Endodermal cell (in vitro differentiated cells): ENCODE data around the gene EFCAB8. TPM values are rescaled to one million over a fixed set of nuclear protein-coding genes. Genes with fewer than 3 reads are reported as not detected.

Experiments
- DNase-seq: peaks from one replicate; pipeline ENCODE4 v3.0.0-alpha.2; 2017
- H3K27ac ChIP-seq: 2 replicates; pipeline ENCODE4 v1.5.1; 2013; ENCODE audit warnings: mild to moderate bottlenecking, low read depth, low read length, moderate library complexity
- H3K27me3 ChIP-seq: 2 replicates; pipeline ENCODE4 v1.6.1; 2013; ENCODE audit warnings: mild to moderate bottlenecking, low read length, moderate library complexity; ENCODE audit not compliant: insufficient read depth, control insufficient read depth, poor library complexity, severe bottlenecking
- H3K36me3 ChIP-seq: 2 replicates; pipeline ENCODE4 v1.7.0; 2013; ENCODE audit warnings: mild to moderate bottlenecking, low read length, moderate library complexity; ENCODE audit not compliant: control insufficient read depth, insufficient read depth
- H3K4me1 ChIP-seq: one replicate; pipeline ENCODE4 v1.7.0; 2013; ENCODE audit warnings: low read length; ENCODE audit not compliant: control insufficient read depth, insufficient read depth
- H3K4me3 ChIP-seq: 2 replicates; pipeline ENCODE4 v1.5.1; 2013; ENCODE audit warnings: mild to moderate bottlenecking, low read length, moderate library complexity
- H3K9ac ChIP-seq: 2 replicates; pipeline ENCODE4 v1.6.1; 2013; ENCODE audit warnings: mild to moderate bottlenecking, low read length, moderate library complexity; ENCODE audit not compliant: poor library complexity, severe bottlenecking; ENCODE audit errors: extremely low read depth
- H3K9me3 ChIP-seq: 2 replicates; pipeline ENCODE4 v1.6.1; 2013; ENCODE audit warnings: mild to moderate bottlenecking, low read length, moderate library complexity; ENCODE audit not compliant: control insufficient read depth
- H3K27ac Mint-ChIP-seq: 2 replicates; pipeline ENCODE4 v1.8.0; 2020; ENCODE audit warnings: mixed read lengths
- H3K27me3 Mint-ChIP-seq: 2 replicates; pipeline ENCODE4 v1.8.0; 2021; ENCODE audit warnings: mild to moderate bottlenecking, mixed read lengths; ENCODE audit not compliant: insufficient read depth
- H3K36me3 Mint-ChIP-seq: 2 replicates; pipeline ENCODE4 v1.8.0; 2020; ENCODE audit warnings: low read depth, mixed read lengths
- H3K4me1 Mint-ChIP-seq: 2 replicates; pipeline ENCODE4 v1.8.0; 2020; ENCODE audit warnings: mixed read lengths
- H3K4me3 Mint-ChIP-seq: 2 replicates; pipeline ENCODE4 v1.8.0; 2020; ENCODE audit warnings: mild to moderate bottlenecking, moderate library complexity, mixed read lengths
- H3K9me3 Mint-ChIP-seq: 2 replicates; pipeline ENCODE4 v1.8.0; 2020; ENCODE audit warnings: mild to moderate bottlenecking, mixed read lengths
- WGBS, 2 experiments: methylation state at CpG; one replicate each; pipeline versions ENCODE4 v1.1.5 to v1.1.7; 2013; ENCODE audit warnings: missing lambda C conversion rate in 2 of 2, mixed read lengths in 1 of 2; ENCODE audit not compliant: insufficient coverage in 1 of 2, insufficient read length in 1 of 2; 5-methylcytosine and 5-hydroxymethylcytosine counted together
- total RNA-seq, 2 donors: library from RNA; stranded (reverse); fragmentation: NEBNext Ultra II Directional in 1 of 2; extraction: Animal tissue kit (Norgen Biotek cat#: 25700) in 1 of 2; gene quantifications; 2 replicates in 1 of 2; 3 replicates in 1 of 2; pipeline ENCODE4 v1.2.1, GENCODE V29; 2021
- TF ChIP-seq, protein P1 (sequence below): fragments of 200-600 bp; sonication (generic); conservative IDR thresholded peaks from 2 replicates; pipeline ENCODE4 v1.5.0; 2021; ENCODE audit warnings: antibody characterized with exemption, mild to moderate bottlenecking

EFCAB8 gene
- total RNA-seq, 2 donors from 2014 or later, result 0.44 to 1.0 TPM

DNA sequence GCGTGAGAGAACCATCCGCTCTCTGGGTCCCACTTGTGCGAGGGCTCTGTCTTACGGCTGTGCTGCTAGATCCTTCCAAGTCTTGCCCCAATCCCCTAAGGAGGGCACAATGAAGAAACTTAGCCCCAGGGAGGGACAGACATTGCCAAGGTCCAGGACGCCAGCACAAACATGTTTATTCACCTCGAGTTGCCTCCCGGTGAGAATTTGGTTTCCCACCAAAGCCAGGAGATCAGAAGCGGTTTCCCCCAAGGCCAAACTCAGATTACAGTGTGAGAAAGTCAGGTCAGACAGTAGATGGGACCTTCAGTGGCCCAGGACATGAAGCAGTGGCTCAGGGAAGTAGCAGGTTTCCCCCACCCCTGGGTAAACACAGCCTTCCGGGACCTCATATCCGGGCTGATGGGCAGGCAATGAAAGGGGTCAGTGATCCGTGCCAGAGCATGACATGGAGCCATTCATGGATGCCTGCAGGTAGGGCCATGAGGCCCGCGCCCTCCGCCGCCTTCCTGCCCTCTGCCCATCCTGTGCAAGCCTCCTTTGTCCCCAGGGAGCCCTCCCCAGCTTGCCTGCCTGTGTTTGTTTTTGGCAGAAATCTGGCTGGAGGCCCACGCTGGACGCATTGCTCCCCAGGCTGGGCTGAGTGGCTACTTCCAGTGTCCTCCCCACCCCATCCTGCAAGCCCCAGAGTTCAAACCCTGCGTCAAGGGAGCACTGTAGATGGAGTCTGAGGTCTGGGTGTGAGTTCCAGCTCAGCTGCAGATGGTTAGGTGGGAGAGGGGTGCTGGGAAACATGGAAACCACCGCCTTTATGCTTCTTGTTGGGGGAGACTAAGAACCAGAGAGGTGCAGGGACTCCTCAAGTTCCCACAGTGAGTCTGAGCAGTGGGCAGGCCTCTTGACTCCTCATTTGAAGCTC lies 150.8 kb downstream of the EFCAB8 start:
- Mint-ChIP-seq H3K4me1 (peaks cover 10% of the 10 kb centered on the region), H3K27me3 (no peaks in the 10 kb centered on the region), H3K9me3 (peaks cover 3% of the 10 kb centered on the region), H3K27ac (no peak overlapping the region), H3K36me3 (no peaks in the 10 kb centered on the region), H3K4me3 (no peak overlapping the region)
- peaks cover 2% of the 10 kb centered on the region for H3K4me1 ChIP-seq
- H3K36me3 ChIP-seq, result no peaks in the 10 kb centered on the region
- no peaks in the 10 kb centered on the region for H3K27me3 ChIP-seq
- no peak overlapping the region for H3K27ac ChIP-seq
- no peak overlapping the region for H3K9ac ChIP-seq
- peaks cover 5% of the 10 kb centered on the region for H3K9me3 ChIP-seq
- TF ChIP-seq, protein P1, sequence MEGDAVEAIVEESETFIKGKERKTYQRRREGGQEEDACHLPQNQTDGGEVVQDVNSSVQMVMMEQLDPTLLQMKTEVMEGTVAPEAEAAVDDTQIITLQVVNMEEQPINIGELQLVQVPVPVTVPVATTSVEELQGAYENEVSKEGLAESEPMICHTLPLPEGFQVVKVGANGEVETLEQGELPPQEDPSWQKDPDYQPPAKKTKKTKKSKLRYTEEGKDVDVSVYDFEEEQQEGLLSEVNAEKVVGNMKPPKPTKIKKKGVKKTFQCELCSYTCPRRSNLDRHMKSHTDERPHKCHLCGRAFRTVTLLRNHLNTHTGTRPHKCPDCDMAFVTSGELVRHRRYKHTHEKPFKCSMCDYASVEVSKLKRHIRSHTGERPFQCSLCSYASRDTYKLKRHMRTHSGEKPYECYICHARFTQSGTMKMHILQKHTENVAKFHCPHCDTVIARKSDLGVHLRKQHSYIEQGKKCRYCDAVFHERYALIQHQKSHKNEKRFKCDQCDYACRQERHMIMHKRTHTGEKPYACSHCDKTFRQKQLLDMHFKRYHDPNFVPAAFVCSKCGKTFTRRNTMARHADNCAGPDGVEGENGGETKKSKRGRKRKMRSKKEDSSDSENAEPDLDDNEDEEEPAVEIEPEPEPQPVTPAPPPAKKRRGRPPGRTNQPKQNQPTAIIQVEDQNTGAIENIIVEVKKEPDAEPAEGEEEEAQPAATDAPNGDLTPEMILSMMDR, result no peak
- H3K4me3 ChIP-seq, result no peak overlapping the region
- DNase-seq, result no peak
- 81 to 89% methylated on average over 14 to 19 of the region's 19 CpGs for WGBS, 2 experiments

DNA sequence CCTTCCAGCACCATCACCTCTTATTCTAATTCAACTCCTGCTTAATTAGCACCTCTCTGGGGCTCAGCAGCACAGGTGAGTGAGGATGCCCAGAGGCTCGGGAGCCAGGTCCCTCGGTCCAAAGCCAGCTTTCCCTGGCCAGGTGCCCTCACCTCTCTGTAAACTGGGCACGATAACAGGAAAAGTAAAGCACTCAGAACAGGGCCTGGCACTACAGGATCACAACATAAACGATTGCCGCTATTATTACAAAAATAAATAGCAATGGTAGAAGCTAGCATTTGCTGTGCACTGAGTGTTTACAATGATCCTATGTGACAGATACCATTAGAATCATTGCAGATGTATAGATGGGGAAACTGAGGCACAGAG lies 151.4 kb downstream of the EFCAB8 start:
- H3K27me3 Mint-ChIP-seq, result peaks cover 6% of the 10 kb centered on the region
- Histone ChIP-seq H3K4me1 (peaks cover 2% of the 10 kb centered on the region), H3K27me3 (no peaks in the 10 kb centered on the region), H3K9me3 (peaks cover 4% of the 10 kb centered on the region), H3K27ac (no peak overlapping the region), H3K36me3 (no peaks in the 10 kb centered on the region), H3K4me3 (no peak overlapping the region), H3K9ac (no peak overlapping the region)
- 90 to 93% methylated on average over 5 of the region's 5 CpGs for WGBS, 2 experiments
- H3K4me1 Mint-ChIP-seq, result peaks cover 16% of the 10 kb centered on the region
- H3K4me3 Mint-ChIP-seq, result no peak overlapping the region
- TF ChIP-seq, protein P1, result no peak
- peaks cover 3% of the 10 kb centered on the region for H3K9me3 Mint-ChIP-seq
- no peaks in the 10 kb centered on the region for H3K36me3 Mint-ChIP-seq
- H3K27ac Mint-ChIP-seq, result no peak overlapping the region
- no peak for DNase-seq

DNA sequence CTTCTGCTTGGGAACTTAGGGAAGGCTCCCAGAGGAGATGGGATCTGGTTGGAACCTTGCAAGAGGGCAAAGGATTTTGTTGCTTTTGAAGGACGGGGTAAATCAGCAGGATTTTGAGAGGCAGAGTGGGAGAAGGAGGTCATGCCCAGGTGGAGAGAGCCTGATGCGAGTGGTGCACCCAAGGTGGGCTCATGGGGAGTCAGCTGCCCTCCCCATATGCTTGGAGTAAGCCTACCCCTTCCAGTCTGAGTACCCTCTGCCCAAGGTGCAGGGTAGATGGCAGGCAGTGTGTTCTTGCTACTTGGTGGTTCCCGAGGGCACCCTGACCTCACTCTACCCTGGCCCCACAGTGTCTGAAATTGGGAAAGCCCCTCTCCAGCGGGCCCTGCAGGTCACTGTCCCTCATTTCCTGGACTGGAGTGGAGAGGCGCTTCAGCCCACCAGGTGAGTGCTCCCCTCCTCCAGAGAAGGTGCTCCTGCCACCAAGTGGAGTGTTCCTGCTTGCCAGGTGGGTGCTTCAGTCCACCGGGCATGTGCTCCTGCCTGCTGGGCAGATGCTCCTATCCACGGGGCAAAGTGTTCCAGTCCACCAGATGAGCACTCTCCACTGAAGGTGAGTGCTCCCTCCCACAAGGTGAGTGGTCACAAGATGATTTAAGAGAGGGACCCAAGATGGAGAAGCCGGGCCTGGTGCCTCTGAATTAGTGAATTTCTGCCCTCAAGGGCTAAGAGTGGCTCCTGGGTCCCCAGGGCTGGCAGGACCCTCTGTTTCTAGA lies 152.1 kb downstream of the EFCAB8 start:
- no peaks in the 10 kb centered on the region for H3K9me3 ChIP-seq
- peaks cover 12% of the 10 kb centered on the region for H3K27me3 Mint-ChIP-seq
- H3K36me3 ChIP-seq, result no peaks in the 10 kb centered on the region
- H3K9ac ChIP-seq, result no peak overlapping the region
- no peak for DNase-seq
- H3K27me3 ChIP-seq, result no peaks in the 10 kb centered on the region
- H3K4me3 ChIP-seq, result no peak overlapping the region
- no peaks in the 10 kb centered on the region for H3K9me3 Mint-ChIP-seq
- WGBS, 2 experiments, result 87 to 100% methylated on average over 3 to 8 of the region's 8 CpGs
- H3K4me3 Mint-ChIP-seq, result no peak overlapping the region
- no peak overlapping the region for H3K27ac Mint-ChIP-seq
- peaks cover 2% of the 10 kb centered on the region for H3K4me1 ChIP-seq
- H3K36me3 Mint-ChIP-seq, result no peaks in the 10 kb centered on the region
- no peak overlapping the region for H3K27ac ChIP-seq
- H3K4me1 Mint-ChIP-seq, result peaks cover 18% of the 10 kb centered on the region
- TF ChIP-seq, protein P1, result no peak

Other genes with a start within 250 kb of the EFCAB8 start
- gene C20orf203, start 185.0 kb upstream of the EFCAB8 start, total RNA-seq, result under 1 TPM; 0.18 to 0.24 TPM
- 10 to 100 TPM; 21.2 to 49.2 TPM for gene COMMD7, start 115.5 kb upstream of the EFCAB8 start, total RNA-seq
- 100 to 1,000 TPM in 1 of 2 donors, 10 to 100 TPM in 1; 82.1 to 283 TPM for gene DNMT3B, start 96.5 kb upstream of the EFCAB8 start, total RNA-seq
- 100 to 1,000 TPM; 180 to 265 TPM for gene MAPRE1, start 39.0 kb upstream of the EFCAB8 start, total RNA-seq
- not detected for gene SUN5, start 145.5 kb downstream of the EFCAB8 start, total RNA-seq
- not detected for gene BPIFB2, start 148.8 kb downstream of the EFCAB8 start, total RNA-seq
- not detected for gene BPIFB6, start 172.7 kb downstream of the EFCAB8 start, total RNA-seq
- not detected for gene BPIFB3, start 195.0 kb downstream of the EFCAB8 start, total RNA-seq
- under 1 TPM in 1 of 2 donors, not detected in 1; 0.22 TPM for gene BPIFB4, start 220.7 kb downstream of the EFCAB8 start, total RNA-seq